ENCODE measurements around the gene NYAP2. TPM values are rescaled to one million over a fixed set of nuclear protein-coding genes. Genes with fewer than 3 reads are reported as not detected.

NYAP2 gene
- polyA plus RNA-seq, 3 donors = not detected

GRCh38 chr2:225415341-225415740 lies 15.8 kb downstream of the NYAP2 start:
- H3K79me2 ChIP-seq (ENCODE audit: insufficient read depth, low read length) = no peaks in the 10 kb centered on the region
- no peak overlapping the region for H3K4me3 ChIP-seq (replicated peaks in 1 of 3; ENCODE audit: low read depth in 2 of 3, low read length in 3 of 3)
- no peaks in the 10 kb centered on the region for H3K4me1 ChIP-seq (ENCODE audit: control insufficient read depth in 1 of 2, insufficient read depth in 2 of 2, low read length in 2 of 2)
- no peaks in the 10 kb centered on the region for H3K9me3 ChIP-seq (replicated peaks in 1 of 2; ENCODE audit: control insufficient read depth in 1 of 2, insufficient read depth in 1 of 2, low read length in 2 of 2)
- Mint-ChIP-seq H3K27ac (no peak overlapping the region), H3K9me3 (peaks cover 0 to 3% (median 0%) of the 10 kb centered on the region in 7 donors), H3K4me3 (no peak overlapping the region), H3K27me3 (ENCODE audit: low read depth in 3 of 3) (peaks cover 0 to 1% (median 0%) of the 10 kb centered on the region in 3 donors), H3K36me3 (no peaks in the 10 kb centered on the region), H3K4me1 (no peaks in the 10 kb centered on the region)
- intact Hi-C loops (cut with micrococcal nuclease) = no loop called here
- H3K4me2 ChIP-seq (replicated peaks; ENCODE audit: extremely low read depth, low read length, poor library complexity, severe bottlenecking) = no peak overlapping the region
- H2AFZ ChIP-seq (ENCODE audit: insufficient read depth, low read depth, low read length, poor library complexity, severe bottlenecking) = no peak overlapping the region
- no peak for DNase-seq
- no peak overlapping the region for H3K9ac ChIP-seq (ENCODE audit: insufficient read depth, low read length, poor library complexity, severe bottlenecking)
- no peaks in the 10 kb centered on the region for H4K20me1 ChIP-seq (ENCODE audit: insufficient read depth, low read length)
- H3K36me3 ChIP-seq (replicated peaks in 1 of 2; ENCODE audit: control insufficient read depth in 1 of 2, insufficient read depth in 2 of 2, low read length in 2 of 2) = no peaks in the 10 kb centered on the region
- no peak overlapping the region for H3K27ac ChIP-seq (ENCODE audit: low read depth in 1 of 2, low read length in 2 of 2)
- no peak for TF ChIP-seq CTCF (IDR thresholded peaks at IDR 0.05)
- H3K27me3 ChIP-seq (ENCODE audit: control insufficient read depth in 2 of 2, insufficient read depth in 2 of 2, low read length in 2 of 2) = no peaks in the 10 kb centered on the region
- no CpG with 5 or more reads among the region's 2 CpGs for WGBS (ENCODE audit: insufficient coverage)

- Mint-ChIP-seq H3K36me3 (no peaks in the 10 kb centered on the region), H3K27ac (no peak overlapping the region), H3K27me3 (ENCODE audit: low read depth in 3 of 3) (peaks cover 0 to 1% (median 0%) of the 10 kb centered on the region in 3 donors), H3K4me3 (no peak overlapping the region), H3K4me1 (no peaks in the 10 kb centered on the region), H3K9me3 (peaks cover 0 to 3% (median 0%) of the 10 kb centered on the region in 7 donors)
- no peak for TF ChIP-seq CTCF (IDR thresholded peaks at IDR 0.05)
- Histone ChIP-seq H3K4me1 (ENCODE audit: control insufficient read depth in 1 of 2, insufficient read depth in 2 of 2, low read length in 2 of 2) (no peaks in the 10 kb centered on the region), H3K9ac (ENCODE audit: insufficient read depth, low read length, poor library complexity, severe bottlenecking) (no peak overlapping the region), H3K4me2 (replicated peaks; ENCODE audit: extremely low read depth, low read length, poor library complexity, severe bottlenecking) (no peak overlapping the region), H3K27me3 (ENCODE audit: control insufficient read depth in 2 of 2, insufficient read depth in 2 of 2, low read length in 2 of 2) (no peaks in the 10 kb centered on the region), H2AFZ (ENCODE audit: insufficient read depth, low read depth, low read length, poor library complexity, severe bottlenecking) (no peak overlapping the region), H4K20me1 (ENCODE audit: insufficient read depth, low read length) (no peaks in the 10 kb centered on the region), H3K9me3 (replicated peaks in 1 of 2; ENCODE audit: control insufficient read depth in 1 of 2, insufficient read depth in 1 of 2, low read length in 2 of 2) (no peaks in the 10 kb centered on the region), H3K79me2 (ENCODE audit: insufficient read depth, low read length) (no peaks in the 10 kb centered on the region), H3K27ac (ENCODE audit: low read depth in 1 of 2, low read length in 2 of 2) (no peak overlapping the region), H3K4me3 (replicated peaks in 1 of 3; ENCODE audit: low read depth in 2 of 3, low read length in 3 of 3) (no peak overlapping the region), H3K36me3 (replicated peaks in 1 of 2; ENCODE audit: control insufficient read depth in 1 of 2, insufficient read depth in 2 of 2, low read length in 2 of 2) (no peaks in the 10 kb centered on the region)
- intact Hi-C loops (cut with micrococcal nuclease) = no loop called here
- no peak for DNase-seq
- no CpG with 5 or more reads among the region's 2 CpGs for WGBS (ENCODE audit: insufficient coverage)
These were observed 16.3 kb downstream of the NYAP2 start for GRCh38 chr2:225415792-225416191.
